Coronary artery (tissue), 2 donors: ENCODE data around the gene LRRIQ1.
A peak's percentile ranks its signal among the peaks of the same experiment; 100 is the strongest.

Experiments
- DNase-seq: peaks from one replicate; pipeline ENCODE4 v3.0.0-alpha.2; 2017; ENCODE audit warnings: low spot score
- H3K27ac ChIP-seq, 2 donors: fragments of 200-600 bp; sonication (generic); one replicate each; pipeline ENCODE4 v1.5.1; 2016 to 2019
- H3K4me3 ChIP-seq: fragments of 200-600 bp; sonication (generic); 2 replicates; pipeline ENCODE4 v1.5.1; 2016; ENCODE audit warnings: mild to moderate bottlenecking, moderate library complexity
- TF ChIP-seq, protein P1 (sequence below): fragments of 200-600 bp; sonication (generic); IDR thresholded peaks from one replicate; pipeline ENCODE4 v1.5.1; 2019; ENCODE audit warnings: antibody characterized with exemption

Gene LRRIQ1

GRCh38 chr12:85036234-85036707 lies at the start of gene LRRIQ1, which contains the start of gene TSPAN19:
Gene LRRIQ1, plus strand, starts transcription at chr12:85036351. Its CDS starts 1,826 bp downstream, at chr12:85038177.
Gene TSPAN19, minus strand, starts transcription at chr12:85036277. Its CDS starts 6,331 bp downstream, at chr12:85029946.
- peak within 1 kb of the TSS; percentile 69 for H3K4me3 ChIP-seq
- TF ChIP-seq, protein P1, sequence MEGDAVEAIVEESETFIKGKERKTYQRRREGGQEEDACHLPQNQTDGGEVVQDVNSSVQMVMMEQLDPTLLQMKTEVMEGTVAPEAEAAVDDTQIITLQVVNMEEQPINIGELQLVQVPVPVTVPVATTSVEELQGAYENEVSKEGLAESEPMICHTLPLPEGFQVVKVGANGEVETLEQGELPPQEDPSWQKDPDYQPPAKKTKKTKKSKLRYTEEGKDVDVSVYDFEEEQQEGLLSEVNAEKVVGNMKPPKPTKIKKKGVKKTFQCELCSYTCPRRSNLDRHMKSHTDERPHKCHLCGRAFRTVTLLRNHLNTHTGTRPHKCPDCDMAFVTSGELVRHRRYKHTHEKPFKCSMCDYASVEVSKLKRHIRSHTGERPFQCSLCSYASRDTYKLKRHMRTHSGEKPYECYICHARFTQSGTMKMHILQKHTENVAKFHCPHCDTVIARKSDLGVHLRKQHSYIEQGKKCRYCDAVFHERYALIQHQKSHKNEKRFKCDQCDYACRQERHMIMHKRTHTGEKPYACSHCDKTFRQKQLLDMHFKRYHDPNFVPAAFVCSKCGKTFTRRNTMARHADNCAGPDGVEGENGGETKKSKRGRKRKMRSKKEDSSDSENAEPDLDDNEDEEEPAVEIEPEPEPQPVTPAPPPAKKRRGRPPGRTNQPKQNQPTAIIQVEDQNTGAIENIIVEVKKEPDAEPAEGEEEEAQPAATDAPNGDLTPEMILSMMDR = no peak
- no peak for DNase-seq
- H3K27ac ChIP-seq = no peak within 1 kb of the TSS

DNA sequence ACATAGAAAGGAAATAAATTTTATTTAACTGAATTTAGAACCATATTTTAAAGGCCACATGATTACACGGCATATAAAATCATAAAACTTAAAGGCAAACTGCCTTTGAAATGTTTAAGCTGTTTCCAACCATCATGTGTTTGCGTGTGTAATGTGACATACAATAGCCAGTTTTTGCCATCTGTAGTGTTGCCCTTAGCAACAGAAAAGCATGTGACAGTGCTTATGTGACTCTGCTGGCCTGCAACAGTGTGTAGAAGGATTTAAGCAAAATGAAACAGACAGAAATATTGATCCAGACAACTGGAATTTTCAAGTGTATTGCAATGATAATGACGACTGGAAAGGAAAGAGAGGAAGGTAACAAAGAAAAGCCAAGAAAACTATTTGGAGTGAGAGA lies 49.6 kb upstream of the LRRIQ1 start:
- H3K27ac ChIP-seq = no peak overlapping the region
- H3K4me3 ChIP-seq = no peak overlapping the region
- TF ChIP-seq, protein P1 = no peak
- no peak for DNase-seq

DNA sequence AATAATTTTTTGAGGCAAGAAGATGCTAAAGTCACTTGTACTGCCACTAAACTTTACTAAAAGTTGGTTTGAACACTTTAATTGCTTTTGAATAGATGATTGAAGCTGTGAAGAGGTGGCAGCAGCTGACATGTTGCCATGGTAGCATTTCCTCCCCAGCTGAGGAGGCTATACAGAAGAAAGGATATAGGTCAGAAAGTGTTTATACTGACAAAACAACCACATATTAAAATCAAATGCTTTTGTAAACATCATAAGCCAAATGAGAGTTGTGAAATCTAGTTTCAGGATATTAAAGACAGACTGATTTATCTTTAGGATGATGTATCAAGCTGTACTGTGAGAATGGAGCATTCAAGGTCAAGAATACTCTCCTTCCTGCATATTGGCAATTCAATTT lies 41.7 kb upstream of the LRRIQ1 start:
- TF ChIP-seq, protein P1 = no peak
- DNase-seq = no peak
- H3K27ac ChIP-seq = no peak overlapping the region
- H3K4me3 ChIP-seq = no peak overlapping the region

DNA sequence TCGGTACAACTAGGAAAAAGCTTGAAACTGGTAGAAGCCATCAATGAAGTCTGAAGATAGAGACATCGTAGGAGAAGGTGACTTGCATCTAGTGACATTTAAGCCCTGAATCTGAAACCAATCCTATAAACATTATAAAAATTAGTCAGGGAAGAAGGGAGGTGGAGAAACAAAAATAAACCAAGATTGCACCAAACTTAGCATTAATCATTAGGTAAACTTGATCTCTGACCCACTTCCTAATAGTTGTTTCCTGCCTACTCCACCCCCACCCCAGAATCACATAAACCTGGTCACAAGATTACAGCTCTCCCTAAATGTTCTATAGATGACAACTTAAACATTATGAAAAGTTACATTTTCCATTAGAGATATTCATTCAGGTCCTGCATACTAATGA lies 40.5 kb upstream of the LRRIQ1 start:
- Histone ChIP-seq H3K4me3 (no peak overlapping the region), H3K27ac (no peak overlapping the region)
- no peak for DNase-seq
- TF ChIP-seq, protein P1 = no peak

DNA sequence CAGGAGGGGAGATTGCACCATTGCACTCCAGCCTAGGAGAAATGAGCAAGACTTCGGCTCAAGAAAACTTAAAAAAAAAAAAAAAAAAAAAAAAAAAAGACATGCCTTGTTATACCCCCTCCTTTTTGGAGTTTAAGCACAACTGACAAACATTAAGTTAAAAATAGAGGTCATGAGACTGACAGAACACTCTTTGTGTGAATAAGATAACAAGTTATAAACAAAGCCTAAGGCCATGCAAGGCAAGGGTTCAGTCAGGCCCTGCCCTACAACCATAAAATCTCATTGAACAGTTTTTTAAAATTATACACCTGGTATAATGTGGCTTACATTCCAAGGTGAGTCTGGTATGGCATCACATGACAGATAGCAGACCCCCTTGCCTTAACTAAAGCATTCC lies 39.4 kb upstream of the LRRIQ1 start:
- no peak overlapping the region for H3K27ac ChIP-seq
- TF ChIP-seq, protein P1 = no peak
- no peak for DNase-seq
- H3K4me3 ChIP-seq = no peak overlapping the region

GRCh38 chr12:84998341-84998740 lies 37.8 kb upstream of the LRRIQ1 start:
- TF ChIP-seq, protein P1 = no peak
- no peak for DNase-seq

DNA sequence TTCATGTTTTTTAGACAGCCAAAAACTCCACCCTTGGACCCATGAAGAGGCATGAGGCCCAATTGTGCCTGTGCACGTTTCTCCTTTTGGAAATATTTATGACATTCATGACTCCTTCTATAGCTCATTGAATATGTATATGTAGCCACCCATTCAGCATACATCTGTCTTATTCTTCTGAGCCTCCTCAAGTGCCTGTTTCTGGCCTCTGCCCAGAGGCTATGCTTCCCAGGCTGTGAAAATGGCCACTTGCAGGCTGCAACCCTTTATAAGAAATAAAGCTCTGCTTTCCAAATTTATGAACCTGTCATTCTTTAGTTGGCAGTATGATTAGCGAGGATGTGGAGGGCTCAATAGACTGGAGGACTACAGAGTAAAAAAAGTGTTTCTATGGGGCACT lies 35.4 kb upstream of the LRRIQ1 start:
- TF ChIP-seq, protein P1 = no peak
- H3K27ac ChIP-seq = no peak overlapping the region
- H3K4me3 ChIP-seq = no peak overlapping the region
- no peak for DNase-seq

More at GRCh38 chr12:84998341-84998740, 37.8 kb upstream of the LRRIQ1 start:
- Histone ChIP-seq H3K4me3 (no peak overlapping the region), H3K27ac (no peak overlapping the region)
